H1 (cell line): ENCODE data around the gene OBSL1. TPM values are rescaled to one million over a fixed set of nuclear protein-coding genes. Genes with fewer than 3 reads are reported as not detected.

ENCODE experiments used
- EP300 ChIP-seq, 2 experiments: IDR thresholded peaks; 1 replicate in 1 of 2; 2 replicates in 1 of 2; pipeline ENCODE4 v1.6.1; 2011 to 2012; ENCODE audit warnings: low read depth in 2 of 2, low read length in 2 of 2, mild to moderate bottlenecking in 2 of 2, borderline replicate concordance in 1 of 2, inconsistent platforms in 1 of 2, moderate library complexity in 1 of 2
- HDAC2 ChIP-seq, 2 experiments: fragments of 300-600 bp in 1 of 2; sonication (generic) in 1 of 2; IDR thresholded peaks; 2 replicates each; pipeline ENCODE4 v1.6.1; 2011 to 2012; ENCODE audit warnings: low read depth in 2 of 2, low read length in 2 of 2, mild to moderate bottlenecking in 2 of 2, moderate library complexity in 2 of 2, borderline replicate concordance in 1 of 2, inconsistent platforms in 1 of 2
- POLR2A ChIP-seq, 2 experiments: IDR thresholded peaks; 1 replicate in 1 of 2; 2 replicates in 1 of 2; pipeline ENCODE4 v1.6.1; 2011; ENCODE audit warnings: low read depth in 2 of 2, low read length in 2 of 2, mild to moderate bottlenecking in 2 of 2; ENCODE audit errors: control extremely low read depth in 1 of 2
- TCF12 ChIP-seq: IDR thresholded peaks from 2 replicates; pipeline ENCODE4 v1.6.1; 2011; ENCODE audit warnings: low read depth, mild to moderate bottlenecking, low read length
- polyA plus RNA-seq, 7 experiments: library from polyadenylated mRNA; depleted of rRNA in 3 of 7; stranded (reverse) in 5 of 7; unstranded in 2 of 7; fragments of >200 nt in 5 of 7; fragments of 200-250 nt in 2 of 7; gene quantifications; 1 replicate in 5 of 7; 2 replicates in 1 of 7; 4 replicates in 1 of 7; pipeline versions ENCODE4 v1.2.1 to v1.2.3, GENCODE V29; 2011 to 2013; ENCODE audit warnings: missing spikeins in 2 of 7, mixed read lengths in 2 of 7
- total RNA-seq: library from RNA; stranded (reverse); fragmentation: NEBNext Ultra II Directional; extraction: Animal tissue kit (Norgen Biotek cat#: 25700); gene quantifications from 2 replicates; pipeline ENCODE4 v1.2.1, GENCODE V29; 2021
- TF ChIP-seq, protein P1 (sequence below): IDR thresholded peaks from 2 replicates; pipeline ENCODE4 v1.6.1; 2012; ENCODE audit warnings: inconsistent platforms

Gene OBSL1
- total and polyA plus RNA-seq, 2 of the 8 experiments (the other 6 are each of a cell fraction or from before 2014, with no cell fraction given): 116 to 127 TPM

DNA sequence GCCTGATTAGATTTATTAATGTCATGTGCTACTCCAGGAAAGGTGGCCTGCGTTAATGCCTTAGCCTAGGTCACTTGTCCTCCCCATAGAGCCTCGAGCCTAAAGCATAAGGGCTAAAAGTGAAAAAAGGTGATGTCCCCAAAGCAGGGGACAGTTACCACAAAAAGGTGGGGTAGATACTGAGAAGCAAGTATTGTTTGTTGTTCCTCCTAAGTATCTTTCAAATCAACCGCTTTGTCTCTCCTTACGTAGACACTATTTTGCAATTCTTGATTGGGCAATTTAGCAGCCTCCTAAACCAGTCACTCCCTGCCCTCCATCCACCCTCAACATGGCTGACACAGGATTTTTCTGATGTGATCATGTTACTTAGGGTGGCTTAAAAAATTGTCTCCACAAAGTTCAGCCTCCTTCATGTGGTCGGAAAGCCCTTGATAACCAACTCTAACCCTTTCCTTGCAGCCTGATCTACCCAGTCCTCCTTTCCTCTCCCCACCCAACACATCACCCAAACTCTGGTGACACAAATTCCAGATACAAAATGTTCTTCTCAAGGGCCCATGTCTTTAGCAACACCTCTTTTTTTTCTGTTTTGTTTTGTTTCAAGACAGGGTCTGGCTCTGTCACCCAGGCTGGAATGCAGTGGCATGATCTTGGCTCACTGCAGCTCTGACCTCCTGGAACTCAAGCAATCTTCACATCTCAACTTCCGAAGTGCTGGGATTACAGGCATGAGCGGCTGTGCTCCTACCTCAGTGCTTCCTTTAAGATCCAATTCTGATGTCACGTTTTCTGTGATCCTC, 7.7 kb upstream of the OBSL1 start (continued):
- TF ChIP-seq HDAC2 (IDR thresholded peaks at IDR 0.05; ENCODE audit: borderline replicate concordance in 1 of 2, low read depth in 2 of 2, low read length in 2 of 2) (no peak), POLR2A (IDR thresholded peaks at IDR 0.05; ENCODE audit: control extremely low read depth in 1 of 2, low read depth in 2 of 2, low read length in 2 of 2) (no peak), TCF12 (no peak), EP300 (IDR thresholded peaks at IDR 0.05; ENCODE audit: borderline replicate concordance in 1 of 2, low read depth in 2 of 2, low read length in 2 of 2) (no peak)
- TF ChIP-seq, protein P1, sequence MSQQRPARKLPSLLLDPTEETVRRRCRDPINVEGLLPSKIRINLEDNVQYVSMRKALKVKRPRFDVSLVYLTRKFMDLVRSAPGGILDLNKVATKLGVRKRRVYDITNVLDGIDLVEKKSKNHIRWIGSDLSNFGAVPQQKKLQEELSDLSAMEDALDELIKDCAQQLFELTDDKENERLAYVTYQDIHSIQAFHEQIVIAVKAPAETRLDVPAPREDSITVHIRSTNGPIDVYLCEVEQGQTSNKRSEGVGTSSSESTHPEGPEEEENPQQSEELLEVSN: no peak
- TF ChIP-seq, all 59 proteins: peak for 0
